Activated CD8-positive, alpha-beta memory T cell treated with anti-CD3 and anti-CD28 coated beads, Interleukin-2, amount 10 ng/mL, durations not matched to agents 7 days and 5 days (primary cell): ENCODE data around the gene QRICH1. TPM values are rescaled to one million over a fixed set of nuclear protein-coding genes. Genes with fewer than 3 reads are reported as not detected.

Source experiments
- ATAC-seq: fragments of 150-1000 bp; cut with Tn5 transposase; one replicate; pipeline ENCODE4 v1.10.0; 2021; ENCODE audit warnings: moderate library complexity
- CTCF ChIA-PET: fragments of 350-600 bp; sonication (Branson Sonifier 250); formaldehyde crosslinking; loops from one replicate; lab custom pipeline; 2021; ENCODE audit warnings: antibody characterized with exemption; lab: Charles Lee
- DNase-seq: peaks from one replicate; pipeline ENCODE4 v3.0.0-alpha.2; 2020
- H3K27ac Mint-ChIP-seq: one replicate; pipeline ENCODE4 v1.8.0; 2021; ENCODE audit warnings: mild to moderate bottlenecking, mixed read lengths
- H3K27me3 Mint-ChIP-seq: one replicate; pipeline ENCODE4 v1.8.0; 2021; ENCODE audit warnings: mixed read lengths
- H3K36me3 Mint-ChIP-seq: one replicate; pipeline ENCODE4 v1.8.0; 2021; ENCODE audit warnings: mild to moderate bottlenecking, mixed read lengths
- H3K4me1 Mint-ChIP-seq: one replicate; pipeline ENCODE4 v1.8.0; 2021; ENCODE audit warnings: mixed read lengths
- H3K4me3 Mint-ChIP-seq: one replicate; pipeline ENCODE4 v1.8.0; 2021; ENCODE audit warnings: mild to moderate bottlenecking, moderate library complexity, mixed read lengths
- H3K9me3 Mint-ChIP-seq: one replicate; pipeline ENCODE4 v1.8.0; 2022; ENCODE audit warnings: low read depth, mixed read lengths
- total RNA-seq, 2 experiments: library from RNA; stranded (reverse); gene quantifications; one replicate each; pipeline ENCODE4 v1.2.3, GENCODE V29; 2021

The QRICH1 gene
- total RNA-seq, 2 experiments from 2014 or later, result 142 to 149 TPM

DNA sequence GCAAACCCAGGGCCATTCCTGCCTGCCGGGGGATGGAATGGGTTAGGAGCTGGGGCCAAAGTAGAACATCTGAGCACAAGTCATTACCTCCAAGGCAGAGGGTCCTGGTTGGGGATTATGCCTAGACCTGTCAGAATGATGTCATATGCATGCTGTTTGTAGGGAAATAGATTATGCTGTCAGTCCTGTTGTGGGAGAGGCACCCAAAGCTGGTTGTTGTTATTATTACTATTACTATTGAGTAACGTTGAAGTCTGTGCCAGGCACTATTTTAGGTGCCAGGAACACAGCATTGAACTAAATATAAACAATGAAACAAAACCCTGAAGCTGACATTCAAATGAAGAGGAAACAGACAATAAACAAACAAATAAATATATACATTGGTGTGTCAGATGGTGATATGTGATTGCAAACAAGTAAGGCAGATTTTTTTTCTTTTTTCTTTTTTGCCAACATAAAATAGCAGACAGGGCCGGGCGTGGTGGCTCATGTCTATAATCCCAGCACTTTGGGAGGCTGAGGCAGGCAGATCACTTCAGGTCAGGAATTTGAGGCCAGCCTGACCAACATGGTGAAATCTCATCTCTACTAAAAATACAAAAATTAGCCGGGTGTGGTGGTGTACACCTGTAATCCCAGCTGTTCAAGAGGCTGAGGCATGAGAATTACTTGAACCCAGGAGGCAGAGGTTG, 101.9 kb downstream of the QRICH1 start:
- DNase-seq (no peak), ATAC-seq (no peak)
- CTCF ChIA-PET, result interaction anchor here (1.0 to 9.4 kb wide), 6 partner anchors 10 to 252 kb away, joined by 3 to 127 read pairs (median 4); partner anchors contain the start of genes DALRD3, KLHDC8B, NDUFAF3 and WDR6
- Mint-ChIP-seq H3K4me3 (peak overlapping the region; percentile 94), H3K27ac (peak overlapping the region; percentile 79), H3K4me1 (peaks cover 53% of the 10 kb centered on the region), H3K27me3 (no peaks in the 10 kb centered on the region), H3K9me3 (no peaks in the 10 kb centered on the region), H3K36me3 (peaks cover 12% of the 10 kb centered on the region)

GRCh38 chr3:48990636-48991469, 103.0 kb downstream of the QRICH1 start:
- ATAC-seq (peak; percentile 18), DNase-seq (peak; percentile 72)
- Mint-ChIP-seq H3K4me3 (peak overlapping the region; percentile 94), H3K27me3 (no peaks in the 10 kb centered on the region), H3K36me3 (peaks cover 12% of the 10 kb centered on the region), H3K9me3 (no peaks in the 10 kb centered on the region), H3K27ac (peak overlapping the region; percentile 91), H3K4me1 (peaks cover 53% of the 10 kb centered on the region)
- CTCF ChIA-PET, result interaction anchor here (1.0 to 9.4 kb wide), 9 partner anchors 11 to 349 kb away, joined by 3 to 127 read pairs (median 4); partner anchors contain the start of genes DALRD3, KLHDC8B, NDUFAF3 and USP4

- Mint-ChIP-seq H3K4me3 (peak within 1 kb of the TSS; percentile 97), H3K36me3 (peaks cover 10% of the 10 kb centered on the region), H3K9me3 (no peaks in the 10 kb centered on the region), H3K27ac (peak within 1 kb of the TSS; percentile 93), H3K4me1 (peaks cover 50% of the 10 kb centered on the region), H3K27me3 (no peaks in the 10 kb centered on the region)
- DNase-seq (peak; percentile 91), ATAC-seq (peak; percentile 81)
- CTCF ChIA-PET, result interaction anchor here (0.8 to 9.4 kb wide), 12 partner anchors 8 to 350 kb away, joined by 3 to 127 read pairs (median 4); partner anchors contain the start of genes DALRD3, NDUFAF3, QRICH1 and USP4
Observed at GRCh38 chr3:48989796-48990635, 103.9 kb downstream of the QRICH1 start, which contains the start of gene P4HTM. Gene P4HTM, plus strand, starts transcription at chr3:48990241. Its CDS starts 16 bp downstream, at chr3:48990257.

DNA sequence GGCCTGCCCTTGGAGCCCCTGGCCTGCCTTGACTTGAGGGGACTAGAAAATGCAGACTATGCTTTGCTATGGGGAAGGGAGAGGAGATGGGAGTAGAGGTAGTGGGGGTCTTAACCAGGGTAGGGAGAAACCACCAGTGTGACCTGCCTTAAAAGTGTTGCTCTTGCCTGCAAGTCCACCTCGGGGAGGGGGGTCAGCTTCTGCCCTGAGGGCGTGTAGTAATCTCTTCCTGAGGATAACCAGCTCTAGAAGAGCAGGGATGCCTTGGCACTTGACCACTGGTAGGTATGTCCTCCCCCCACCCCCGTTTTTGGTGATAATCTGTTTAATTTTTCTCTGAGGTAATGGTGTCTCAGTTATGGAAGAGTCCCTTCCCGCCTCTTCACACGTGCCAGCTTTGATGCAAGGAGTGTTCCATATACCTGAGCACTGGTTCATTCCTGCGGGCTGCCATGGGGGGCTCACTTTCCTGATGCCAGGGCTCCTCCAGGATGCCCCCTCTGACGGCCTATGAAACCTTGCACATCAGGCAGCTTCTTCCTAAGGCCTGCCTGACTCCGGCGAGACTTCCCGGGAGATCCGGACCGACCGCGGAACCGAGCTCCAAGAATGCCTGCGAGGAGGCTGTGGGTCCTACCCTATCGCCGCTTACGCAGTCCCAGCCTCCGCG, 104.6 kb downstream of the QRICH1 start:
- H3K9me3 Mint-ChIP-seq, result no peaks in the 10 kb centered on the region

DNA sequence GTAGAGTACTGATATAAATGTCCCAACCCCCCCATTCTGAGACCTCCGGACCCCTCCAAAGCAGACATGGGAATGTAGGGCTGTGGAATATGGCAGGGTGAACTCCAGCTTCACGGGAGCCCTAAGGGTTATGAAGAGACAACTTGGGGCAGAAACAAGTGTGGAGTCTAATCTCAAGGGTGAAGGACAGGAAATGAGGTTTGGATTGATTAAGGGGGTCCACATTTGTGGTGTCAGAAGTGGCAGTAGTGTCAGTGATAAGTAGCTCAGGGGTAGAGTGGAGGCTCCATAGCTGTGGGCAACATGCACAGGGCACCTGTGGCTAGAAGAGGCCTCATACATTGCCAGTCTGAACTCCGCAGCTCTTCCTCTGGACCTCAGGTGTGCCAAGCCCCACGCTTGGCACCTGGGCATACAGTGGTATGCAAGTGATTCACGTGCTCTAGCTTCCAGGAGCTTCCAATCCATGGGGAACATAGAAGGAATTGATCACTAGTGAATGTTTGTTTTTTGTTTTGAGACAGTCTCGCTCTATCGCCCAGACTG, 108.0 kb downstream of the QRICH1 start:
- CTCF ChIA-PET, result interaction anchor here (0.9 to 9.4 kb wide), 3 partner anchors 21 to 108 kb away, joined by 3 to 127 read pairs (median 88); partner anchors contain the start of genes DALRD3, NDUFAF3, QRICH1 and WDR6
- Mint-ChIP-seq H3K9me3 (no peaks in the 10 kb centered on the region), H3K36me3 (peaks cover 22% of the 10 kb centered on the region), H3K4me1 (peaks cover 20% of the 10 kb centered on the region), H3K27ac (no peak overlapping the region), H3K4me3 (no peak overlapping the region), H3K27me3 (no peaks in the 10 kb centered on the region)
- no peak for ATAC-seq
- DNase-seq, result no peak

More for the DNA sequence above, 104.6 kb downstream of the QRICH1 start:
- Mint-ChIP-seq H3K4me3 (peak overlapping the region; percentile 97), H3K36me3 (peaks cover 9% of the 10 kb centered on the region), H3K27me3 (no peaks in the 10 kb centered on the region), H3K4me1 (peaks cover 45% of the 10 kb centered on the region), H3K27ac (peak overlapping the region; percentile 93)
- no peak for DNase-seq
- no peak for ATAC-seq
- CTCF ChIA-PET, result interaction anchor here (0.8 to 9.4 kb wide), 19 partner anchors 9 to 351 kb away, joined by 3 to 127 read pairs (median 4); partner anchors contain the start of genes DALRD3, NDUFAF3, QRICH1 and USP4

DNA sequence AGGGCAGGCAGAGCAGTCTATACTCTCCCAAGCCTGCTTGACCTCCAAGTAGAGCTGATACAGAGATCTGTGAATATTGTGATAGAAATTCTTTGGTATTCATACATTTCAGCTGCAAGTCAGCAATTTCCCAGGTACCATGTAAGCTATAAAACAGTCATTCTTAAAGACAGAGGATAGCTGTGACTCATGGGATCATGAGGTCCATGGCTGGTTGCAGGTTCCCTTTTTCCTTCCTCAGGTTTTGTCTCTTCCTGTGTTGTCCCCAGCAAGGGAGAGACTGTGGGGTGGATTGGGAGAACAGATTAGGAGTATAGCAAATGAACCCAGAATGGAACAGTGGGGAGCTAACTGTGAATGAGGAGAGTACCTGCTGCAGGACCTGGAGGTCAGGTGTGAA, 109.2 kb downstream of the QRICH1 start:
- H3K4me1 Mint-ChIP-seq, result peaks cover 18% of the 10 kb centered on the region
- H3K27me3 Mint-ChIP-seq, result no peaks in the 10 kb centered on the region
- no peaks in the 10 kb centered on the region for H3K9me3 Mint-ChIP-seq
- ATAC-seq (no peak), DNase-seq (no peak)
- H3K27ac Mint-ChIP-seq, result no peak overlapping the region
- CTCF ChIA-PET, result interaction anchor here (1.2 kb wide), 1 partner anchor 37 kb away, joined by 4 read pairs; the partner anchor contains the start of gene NDUFAF3
- H3K36me3 Mint-ChIP-seq, result peaks cover 29% of the 10 kb centered on the region
- H3K4me3 Mint-ChIP-seq, result no peak overlapping the region

GRCh38 chr3:48983096-48983495, 110.8 kb downstream of the QRICH1 start:
- H3K4me3 Mint-ChIP-seq, result no peak overlapping the region
- H3K27ac Mint-ChIP-seq, result no peak overlapping the region
- H3K9me3 Mint-ChIP-seq, result no peaks in the 10 kb centered on the region
- H3K4me1 Mint-ChIP-seq, result peaks cover 7% of the 10 kb centered on the region
- CTCF ChIA-PET, result no interaction called here
- H3K36me3 Mint-ChIP-seq, result peaks cover 36% of the 10 kb centered on the region
- no peaks in the 10 kb centered on the region for H3K27me3 Mint-ChIP-seq
- DNase-seq (no peak), ATAC-seq (no peak)

DNA sequence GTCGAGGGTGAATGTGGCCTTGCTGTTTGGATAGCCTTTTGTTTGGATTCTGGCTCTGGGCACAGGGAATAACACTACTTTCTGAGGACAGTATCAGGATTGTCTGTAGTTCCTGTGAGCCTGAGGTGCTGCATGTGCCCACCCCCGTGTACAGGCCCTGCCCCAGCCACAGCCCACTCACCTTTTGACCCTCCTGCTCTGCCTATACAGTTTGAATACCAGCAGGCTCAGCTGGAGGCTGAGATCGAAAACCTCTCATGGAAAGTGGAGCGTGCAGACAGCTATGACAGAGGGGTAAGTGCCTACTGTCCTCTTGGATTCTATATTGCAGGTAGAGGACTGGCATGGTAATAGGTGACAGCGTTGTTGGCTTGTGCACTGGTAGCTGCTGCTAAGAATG, 111.2 kb downstream of the QRICH1 start:
- Mint-ChIP-seq H3K27ac (no peak overlapping the region), H3K27me3 (no peaks in the 10 kb centered on the region), H3K4me1 (peaks cover 3% of the 10 kb centered on the region), H3K36me3 (peaks cover 36% of the 10 kb centered on the region), H3K4me3 (no peak overlapping the region), H3K9me3 (no peaks in the 10 kb centered on the region)
- ATAC-seq (no peak), DNase-seq (no peak)
- CTCF ChIA-PET, result interaction anchor here (1.0 kb wide), 1 partner anchor 25 kb away, joined by 4 read pairs; the partner anchor contains the start of gene WDR6

DNA sequence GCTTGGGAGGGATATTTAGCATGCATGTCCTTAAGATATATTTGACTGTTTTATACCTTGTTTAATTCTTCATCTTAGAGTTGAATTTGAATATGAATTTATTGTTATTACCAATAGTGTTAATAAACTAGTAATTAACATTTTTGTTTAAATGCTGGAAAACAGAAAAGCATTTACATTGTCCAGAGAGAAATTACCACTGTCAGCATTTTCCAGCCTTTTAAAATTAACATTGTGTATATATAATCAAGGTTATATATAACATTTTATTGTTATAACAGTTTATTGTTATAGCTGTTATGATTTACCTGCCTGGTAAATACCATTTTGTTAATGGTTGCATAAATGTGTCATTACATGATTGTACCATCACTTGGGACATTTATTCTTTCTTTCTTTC, 111.9 kb downstream of the QRICH1 start:
- Mint-ChIP-seq H3K36me3 (peaks cover 36% of the 10 kb centered on the region), H3K27ac (no peak overlapping the region), H3K27me3 (no peaks in the 10 kb centered on the region), H3K4me1 (peaks cover 2% of the 10 kb centered on the region), H3K4me3 (no peak overlapping the region), H3K9me3 (no peaks in the 10 kb centered on the region)
- no peak for DNase-seq
- CTCF ChIA-PET, result interaction anchor here (1.0 kb wide), 1 partner anchor 25 kb away, joined by 4 read pairs; the partner anchor contains the start of gene WDR6
- no peak for ATAC-seq

- peaks cover 46% of the 10 kb centered on the region for H3K36me3 Mint-ChIP-seq
Observed at GRCh38 chr3:48980295-48980694, 113.6 kb downstream of the QRICH1 start.

More at GRCh38 chr3:48980295-48980694, 113.6 kb downstream of the QRICH1 start:
- H3K4me3 Mint-ChIP-seq, result no peak overlapping the region
- ATAC-seq (no peak), DNase-seq (no peak)
- CTCF ChIA-PET, result interaction anchor here (0.7 to 1.8 kb wide), 2 partner anchors 9 to 90 kb away, joined by 3 to 4 read pairs; partner anchors contain the start of gene P4HTM
- no peaks in the 10 kb centered on the region for H3K9me3 Mint-ChIP-seq
- H3K27me3 Mint-ChIP-seq, result no peaks in the 10 kb centered on the region
- no peaks in the 10 kb centered on the region for H3K4me1 Mint-ChIP-seq
- no peak overlapping the region for H3K27ac Mint-ChIP-seq
